Stomach smooth muscle (tissue), 2 donors: ENCODE results near the gene TM4SF18.
"Not testable (repeated sequence)": the region's sequence is repeated elsewhere in the genome, so short reads cannot be mapped to it uniquely, and the experiment has no call there.

Experiments
- H3K27ac ChIP-seq: one replicate; pipeline ENCODE4 v1.7.0; 2013; ENCODE audit warnings: mild to moderate bottlenecking, low read length, inconsistent platforms
- H3K27me3 ChIP-seq, 2 donors: one replicate each; pipeline ENCODE4 v1.7.0; 2013; ENCODE audit warnings: low read length in 2 of 2; ENCODE audit not compliant: insufficient read depth in 2 of 2, control insufficient read depth in 1 of 2
- H3K36me3 ChIP-seq, 2 donors: one replicate each; pipeline ENCODE4 v1.7.0; 2013; ENCODE audit warnings: low read length in 2 of 2; ENCODE audit not compliant: control insufficient read depth in 2 of 2, insufficient read depth in 2 of 2
- H3K4me1 ChIP-seq: one replicate; pipeline ENCODE4 v1.7.0; 2013; ENCODE audit warnings: low read length; ENCODE audit not compliant: control insufficient read depth, insufficient read depth
- H3K4me3 ChIP-seq, 2 donors: one replicate each; pipeline ENCODE4 v1.7.0; 2013; ENCODE audit warnings: low read length in 2 of 2
- H3K9ac ChIP-seq, 2 donors: one replicate each; pipeline ENCODE4 v1.7.0; 2013; ENCODE audit warnings: low read length in 2 of 2, mild to moderate bottlenecking in 1 of 2
- H3K9me3 ChIP-seq, 2 donors: one replicate each; pipeline ENCODE4 v1.7.0; 2013; ENCODE audit warnings: low read length in 2 of 2; ENCODE audit not compliant: control insufficient read depth in 2 of 2
- donor health status: healthy.
- donor health status: Pancreatic carcinoma.

TM4SF18 gene

GRCh38 chr3:149333176-149333859 is at the start of gene TM4SF18:
Gene TM4SF18, minus strand, starts transcription at chr3:149333636. Its CDS starts 254 bp downstream, at chr3:149333382.
- H3K9ac ChIP-seq = no peak within 1 kb of the TSS

GRCh38 chr3:149382518-149382917 is 49.1 kb upstream of the TM4SF18 start:
- H3K27ac ChIP-seq = no peak overlapping the region
- H3K4me3 ChIP-seq = no peak overlapping the region
- no peaks in the 10 kb centered on the region for H3K27me3 ChIP-seq
- H3K36me3 ChIP-seq = no peaks in the 10 kb centered on the region
- no peaks in the 10 kb centered on the region for H3K9me3 ChIP-seq
- no peak overlapping the region for H3K9ac ChIP-seq
- peaks cover 14% of the 10 kb centered on the region for H3K4me1 ChIP-seq

More at GRCh38 chr3:149333176-149333859, at the start of gene TM4SF18:
- Histone ChIP-seq H3K36me3 (no peaks in the 10 kb centered on the region), H3K4me3 (no peak within 1 kb of the TSS), H3K9me3 (no peaks in the 10 kb centered on the region), H3K27ac (no peak within 1 kb of the TSS), H3K4me1 (no peaks in the 10 kb centered on the region), H3K27me3 (no peaks in the 10 kb centered on the region)

- Histone ChIP-seq H3K4me3 (no peak overlapping the region), H3K4me1 (peaks cover 15% of the 10 kb centered on the region), H3K9me3 (no peaks in the 10 kb centered on the region), H3K9ac (no peak overlapping the region), H3K27me3 (no peaks in the 10 kb centered on the region), H3K27ac (no peak overlapping the region), H3K36me3 (no peaks in the 10 kb centered on the region)
Measured at GRCh38 chr3:149382101-149382467, 48.6 kb upstream of the TM4SF18 start.

GRCh38 chr3:149381173-149382100 is 48.0 kb upstream of the TM4SF18 start:
- Histone ChIP-seq H3K9me3 (no peaks in the 10 kb centered on the region), H3K4me3 (no peak overlapping the region), H3K36me3 (no peaks in the 10 kb centered on the region), H3K9ac (no peak overlapping the region), H3K27ac (no peak overlapping the region), H3K27me3 (no peaks in the 10 kb centered on the region), H3K4me1 (peaks cover 10% of the 10 kb centered on the region)

GRCh38 chr3:149380220-149380619 is 46.8 kb upstream of the TM4SF18 start:
- H3K9ac ChIP-seq, H3K4me3 ChIP-seq, H3K27me3 ChIP-seq, H3K9me3 ChIP-seq, H3K36me3 ChIP-seq, H3K27ac ChIP-seq, H3K4me1 ChIP-seq: not testable (repeated sequence)

GRCh38 chr3:149378478-149379309 is 45.3 kb upstream of the TM4SF18 start:
- Histone ChIP-seq H3K27ac (no peak overlapping the region), H3K9me3 (no peaks in the 10 kb centered on the region), H3K4me1 (peaks cover 5% of the 10 kb centered on the region), H3K4me3 (no peak overlapping the region), H3K27me3 (no peaks in the 10 kb centered on the region), H3K36me3 (no peaks in the 10 kb centered on the region), H3K9ac (no peak overlapping the region)

- peak within 1 kb of the TSS; percentile 36 to 39 for H3K9ac ChIP-seq
- H3K27me3 ChIP-seq = no peaks in the 10 kb centered on the region
- no peaks in the 10 kb centered on the region for H3K9me3 ChIP-seq
- peak within 1 kb of the TSS; percentile 11 to 58 for H3K4me3 ChIP-seq
- H3K4me1 ChIP-seq = peaks cover 5% of the 10 kb centered on the region
- no peak within 1 kb of the TSS for H3K27ac ChIP-seq
- no peaks in the 10 kb centered on the region for H3K36me3 ChIP-seq
Measured at GRCh38 chr3:149377408-149378364, 44.2 kb upstream of the TM4SF18 start, which contains the start of gene TM4SF1. Gene TM4SF1, minus strand, starts transcription at chr3:149377649. Its CDS starts 102 bp downstream, at chr3:149377547.

GRCh38 chr3:149376718-149377407 is 43.4 kb upstream of the TM4SF18 start:
- H3K36me3 ChIP-seq = no peaks in the 10 kb centered on the region
- no peak overlapping the region for H3K27ac ChIP-seq
- H3K4me3 ChIP-seq = peak overlapping the region; percentile 11 to 58
- no peaks in the 10 kb centered on the region for H3K9me3 ChIP-seq
- H3K9ac ChIP-seq = peak overlapping the region; percentile 36 to 39
- no peaks in the 10 kb centered on the region for H3K27me3 ChIP-seq
- H3K4me1 ChIP-seq = peaks cover 5% of the 10 kb centered on the region

- no peaks in the 10 kb centered on the region for H3K9me3 ChIP-seq
- H3K4me3 ChIP-seq = peak overlapping the region; percentile 29 to 59
- H3K4me1 ChIP-seq = peaks cover 5% of the 10 kb centered on the region
- no peaks in the 10 kb centered on the region for H3K36me3 ChIP-seq
- H3K27ac ChIP-seq = no peak overlapping the region
- H3K9ac ChIP-seq = no peak overlapping the region
- H3K27me3 ChIP-seq = no peaks in the 10 kb centered on the region
Measured at GRCh38 chr3:149375501-149376196, 42.2 kb upstream of the TM4SF18 start.
